HEK293T (cell line): Measurements from ENCODE around the gene HOXB2.

Source experiments
- CTCF ChIA-PET: fragments of 350-600 bp; formaldehyde crosslinking; extraction: SDS; loops from one replicate; lab custom pipeline; 2021; ENCODE audit warnings: antibody characterized with exemption, inconsistent platforms; lab: Yijun Ruan, JAX
- POLR2A ChIA-PET: fragments of 350-600 bp; formaldehyde crosslinking; extraction: SDS; loops from one replicate; lab custom pipeline; 2020; ENCODE audit warnings: antibody characterized with exemption, inconsistent platforms; lab: Yijun Ruan, JAX
- DNase-seq: peaks from one replicate; pipeline ENCODE4 v3.0.0; 2012; ENCODE audit warnings: mixed read lengths; ENCODE audit errors: extremely low spot score
- ARNT ChIP-seq: fragments of 450-650 bp; IDR thresholded peaks from 2 replicates; pipeline ENCODE4 v1.6.1; 2017; ENCODE audit warnings: mild to moderate bottlenecking
- BHLHE40 ChIP-seq: fragments of 450-650 bp; IDR thresholded peaks from 2 replicates; pipeline ENCODE4 v1.6.1; 2016; ENCODE audit warnings: mild to moderate bottlenecking, moderate library complexity, borderline replicate concordance
- CTBP1 ChIP-seq: fragments of 450-650 bp; IDR thresholded peaks from 2 replicates; pipeline ENCODE4 v1.6.1; 2016; ENCODE audit warnings: borderline replicate concordance
- ELF4 ChIP-seq: fragments of 450-650 bp; IDR thresholded peaks from 2 replicates; pipeline ENCODE4 v1.6.1; 2017; ENCODE audit warnings: antibody characterized with exemption
- FOXA1 ChIP-seq: fragments of 450-650 bp; IDR thresholded peaks from 2 replicates; pipeline ENCODE4 v1.6.1; 2016; ENCODE audit warnings: mild to moderate bottlenecking
- FOXK2 ChIP-seq: fragments of 450-650 bp; IDR thresholded peaks from 2 replicates; pipeline ENCODE4 v1.6.1; 2016; ENCODE audit warnings: mild to moderate bottlenecking
- FOXM1 ChIP-seq: fragments of 450-650 bp; IDR thresholded peaks from 2 replicates; pipeline ENCODE4 v1.6.1; 2017; ENCODE audit warnings: mild to moderate bottlenecking, borderline replicate concordance
- HDGF ChIP-seq: fragments of 450-650 bp; IDR thresholded peaks from 2 replicates; pipeline ENCODE4 v1.6.1; 2017; ENCODE audit warnings: antibody characterized with exemption, borderline replicate concordance
- L3MBTL2 ChIP-seq: fragments of 450-650 bp; conservative IDR thresholded peaks from 2 replicates; pipeline ENCODE4 v1.6.1; 2016; ENCODE audit warnings: mild to moderate bottlenecking
- LEF1 ChIP-seq: fragments of 450-650 bp; IDR thresholded peaks from 2 replicates; pipeline ENCODE4 v1.6.1; 2017; ENCODE audit warnings: mild to moderate bottlenecking, borderline replicate concordance
- NFRKB ChIP-seq: fragments of 450-650 bp; IDR thresholded peaks from 2 replicates; pipeline ENCODE4 v1.6.1; 2016; ENCODE audit warnings: mild to moderate bottlenecking, moderate library complexity
- SP1 ChIP-seq: fragments of 450-650 bp; IDR thresholded peaks from 2 replicates; pipeline ENCODE4 v1.6.1; 2017
- SUZ12 ChIP-seq: fragments of 450-650 bp; IDR thresholded peaks from 2 replicates; pipeline ENCODE4 v1.6.1; 2016; ENCODE audit warnings: mild to moderate bottlenecking
- TARDBP ChIP-seq: fragments of 450-650 bp; IDR thresholded peaks from 2 replicates; pipeline ENCODE4 v1.6.1; 2016
- ZNF384 ChIP-seq: fragments of 450-650 bp; IDR thresholded peaks from 2 replicates; pipeline ENCODE4 v1.6.1; 2016
- TF ChIP-seq, protein P1 (sequence below): fragments of 450-650 bp; IDR thresholded peaks from 2 replicates; pipeline ENCODE4 v1.6.1; 2016

HOXB2 gene

DNA sequence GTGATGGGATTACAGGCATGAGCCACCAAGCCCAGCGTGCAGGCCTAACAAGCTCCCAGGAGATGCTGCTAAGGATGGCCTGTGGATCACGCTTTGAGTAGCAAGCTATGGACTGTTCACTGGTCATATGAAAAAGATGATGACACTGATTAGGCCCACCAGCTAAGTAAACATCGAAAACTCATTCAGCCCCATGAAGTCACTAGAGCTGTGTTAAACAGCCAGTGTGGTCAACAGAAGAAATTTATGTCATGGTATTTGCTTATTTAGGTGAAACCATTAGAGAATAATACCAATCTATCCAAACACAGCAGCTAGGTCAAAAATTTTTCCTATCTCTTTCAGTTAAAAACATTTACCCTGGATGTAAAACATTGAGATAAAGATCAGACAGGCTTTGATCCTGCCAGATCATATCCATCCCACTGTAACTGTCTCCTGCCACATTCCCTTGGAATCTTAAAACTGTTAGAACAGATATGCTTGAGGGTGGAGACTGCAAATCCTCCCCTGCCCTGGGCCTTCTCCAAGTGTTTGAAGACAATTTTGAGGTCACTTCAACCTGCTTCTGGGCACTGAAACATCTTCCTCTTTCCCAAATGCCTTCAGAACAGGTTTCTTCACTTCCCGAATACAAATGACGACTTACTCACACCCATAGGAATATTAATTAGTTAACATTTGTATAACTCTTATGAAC, 45.0 kb downstream of the HOXB2 start:
- CTCF ChIA-PET = interaction anchor here (0.6 to 1.5 kb wide), 4 partner anchors 47 to 220 kb away, joined by 4 to 6 read pairs (median 4); no protein-coding TSS in a partner anchor
- POLR2A ChIA-PET = interaction anchor here (0.6 to 1.7 kb wide), 3 partner anchors 47 to 188 kb away, joined by 3 to 8 read pairs (median 4); no protein-coding TSS in a partner anchor
- TF ChIP-seq HDGF (no peak), ARNT (no peak), CTBP1 (no peak), TARDBP (no peak), ELF4 (no peak), NFRKB (no peak), SUZ12 (no peak), FOXA1 (no peak), SP1 (no peak), L3MBTL2 (no peak), FOXM1 (no peak), LEF1 (no peak), ZNF384 (no peak), FOXK2 (no peak), BHLHE40 (no peak)
- TF ChIP-seq, protein P1, sequence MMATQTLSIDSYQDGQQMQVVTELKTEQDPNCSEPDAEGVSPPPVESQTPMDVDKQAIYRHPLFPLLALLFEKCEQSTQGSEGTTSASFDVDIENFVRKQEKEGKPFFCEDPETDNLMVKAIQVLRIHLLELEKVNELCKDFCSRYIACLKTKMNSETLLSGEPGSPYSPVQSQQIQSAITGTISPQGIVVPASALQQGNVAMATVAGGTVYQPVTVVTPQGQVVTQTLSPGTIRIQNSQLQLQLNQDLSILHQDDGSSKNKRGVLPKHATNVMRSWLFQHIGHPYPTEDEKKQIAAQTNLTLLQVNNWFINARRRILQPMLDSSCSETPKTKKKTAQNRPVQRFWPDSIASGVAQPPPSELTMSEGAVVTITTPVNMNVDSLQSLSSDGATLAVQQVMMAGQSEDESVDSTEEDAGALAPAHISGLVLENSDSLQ = no peak
- DNase-seq = no peak

DNA sequence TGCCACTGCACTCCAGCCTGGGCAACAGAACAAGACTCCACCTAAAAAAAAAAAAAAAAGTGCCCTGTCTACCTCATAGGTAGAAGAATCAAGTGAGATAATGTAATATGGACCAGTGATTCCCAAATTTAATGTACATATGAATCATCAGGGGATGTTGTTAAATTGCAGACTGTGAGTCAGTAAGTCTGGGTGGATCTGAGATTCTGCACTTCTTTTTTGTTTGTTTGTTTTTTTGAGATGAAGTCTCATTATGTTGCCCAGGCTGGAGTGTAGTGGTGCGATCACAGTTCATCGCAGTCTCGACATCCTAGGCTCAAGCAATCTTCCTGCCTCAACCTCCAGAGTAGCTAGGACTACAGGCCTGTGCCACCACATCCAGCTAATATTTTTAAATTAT, 45.7 kb downstream of the HOXB2 start:
- DNase-seq = no peak
- ChIA-PET POLR2A (interaction anchor here (0.6 to 1.0 kb wide), 2 partner anchors 71 to 399 kb away, joined by 3 to 4 read pairs; no protein-coding TSS in a partner anchor), CTCF (interaction anchor here (0.6 to 1.2 kb wide), 2 partner anchors 12 to 75 kb away, joined by 3 to 4 read pairs; no protein-coding TSS in a partner anchor)
- TF ChIP-seq FOXM1 (no peak), ZNF384 (no peak; the same call in 1 of the 2 replicates), BHLHE40 (no peak), ARNT (no peak), ELF4 (no peak), HDGF (no peak)

DNA sequence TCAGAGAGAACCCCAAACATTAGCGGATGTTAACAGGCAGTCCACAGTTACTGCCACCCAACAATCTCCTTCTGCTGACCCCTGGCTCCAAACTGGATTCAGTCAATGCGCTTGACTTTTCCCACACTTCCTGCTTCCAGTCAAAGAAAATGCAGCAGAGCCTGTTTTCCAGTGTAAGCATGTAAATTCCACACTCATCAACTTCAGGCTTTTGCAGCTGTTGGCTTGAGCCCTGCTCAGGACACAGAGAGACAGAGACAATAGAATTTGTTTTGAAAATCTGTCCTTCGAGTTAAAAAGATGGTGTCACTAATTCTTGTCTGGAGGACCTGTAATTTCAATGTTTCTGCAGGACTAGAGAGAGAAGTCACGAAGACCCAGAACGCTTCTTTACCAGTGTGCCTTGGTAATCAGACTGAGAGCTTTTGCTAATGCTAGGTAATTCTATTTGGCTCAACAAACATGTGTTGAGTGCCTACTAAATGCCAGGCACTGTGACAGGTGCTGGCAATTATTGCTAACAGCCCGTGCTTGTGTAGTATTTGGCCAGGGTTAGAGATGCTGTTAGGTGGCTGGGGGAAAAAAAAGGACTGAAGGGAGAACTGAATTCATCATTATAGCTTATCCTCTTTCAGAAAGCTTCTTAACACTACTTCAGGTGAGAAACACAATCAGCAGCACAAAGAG, 46.6 kb downstream of the HOXB2 start:
- DNase-seq = no peak
- TF ChIP-seq FOXK2 (no peak), ARNT (no peak), BHLHE40 (no peak), FOXA1 (no peak), FOXM1 (no peak), CTBP1 (no peak)
- ChIA-PET POLR2A (no interaction called here), CTCF (interaction anchor here (0.9 kb wide), 1 partner anchor 8 kb away, joined by 4 read pairs; no protein-coding TSS in a partner anchor)

DNA sequence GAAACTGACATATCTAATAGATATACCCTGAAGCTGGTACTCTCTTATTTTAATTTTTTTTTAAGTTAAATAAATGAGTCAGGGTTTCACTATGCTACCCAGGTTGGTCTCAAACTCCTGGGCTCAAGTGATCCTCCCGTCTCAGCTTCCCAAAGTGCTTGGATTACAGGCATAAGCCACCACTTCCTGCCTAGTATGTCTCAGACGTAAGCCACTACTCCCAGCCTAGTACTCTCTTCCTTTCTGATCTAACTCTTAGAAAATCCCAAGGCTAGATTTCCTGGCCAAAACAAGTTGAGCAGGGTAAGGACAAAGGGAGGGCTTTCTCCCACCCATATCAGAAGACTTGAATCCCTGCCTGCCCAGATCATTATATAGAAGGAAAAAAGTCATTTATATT, 47.8 kb downstream of the HOXB2 start:
- TF ChIP-seq TARDBP = no peak
- no peak for TF ChIP-seq FOXA1
- no peak for TF ChIP-seq FOXM1
- no peak for TF ChIP-seq ARNT
- no peak for TF ChIP-seq ELF4
- no peak for TF ChIP-seq FOXK2
- TF ChIP-seq LEF1 = no peak
- TF ChIP-seq HDGF = no peak
- TF ChIP-seq, protein P1 = no peak
- TF ChIP-seq ZNF384 = no peak
- TF ChIP-seq NFRKB = no peak
- TF ChIP-seq CTBP1 = no peak
- TF ChIP-seq BHLHE40 = no peak
- TF ChIP-seq SP1 = no peak
- ChIA-PET CTCF (interaction anchor here (1.1 to 1.2 kb wide), 2 partner anchors 65 to 145 kb away, joined by 3 to 4 read pairs; no protein-coding TSS in a partner anchor), POLR2A (interaction anchor here (1.5 kb wide), 1 partner anchor 118 kb away, joined by 4 read pairs; the partner anchor contains the start of gene HOXB8)
- no peak for DNase-seq

DNA sequence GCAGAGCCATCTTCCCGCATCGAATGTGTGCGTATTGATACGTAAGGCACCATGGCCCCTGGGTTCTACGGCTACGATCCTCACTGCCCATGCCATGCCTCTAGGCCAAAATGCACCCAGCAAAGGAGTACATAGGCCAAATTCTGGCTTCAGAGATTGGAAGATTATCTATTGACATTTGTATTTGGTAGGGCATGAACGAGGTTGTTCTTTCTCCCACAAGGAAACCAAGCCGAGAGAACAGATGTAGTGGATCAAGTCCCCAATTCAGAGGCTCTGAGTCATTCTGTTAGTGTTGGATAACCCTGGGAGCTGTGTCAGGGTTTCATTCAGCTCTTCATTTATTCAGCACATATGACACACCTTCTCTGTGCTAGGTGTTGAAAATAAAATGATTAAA, 50.6 kb downstream of the HOXB2 start:
- no peak for DNase-seq
- TF ChIP-seq SUZ12 = no peak
- no peak for TF ChIP-seq BHLHE40
- TF ChIP-seq L3MBTL2 = no peak
- TF ChIP-seq NFRKB = no peak
- TF ChIP-seq ZNF384 = no peak
- no peak for TF ChIP-seq FOXM1
- no peak for TF ChIP-seq FOXK2
- TF ChIP-seq, protein P1 = no peak
- no peak for TF ChIP-seq FOXA1
- no peak for TF ChIP-seq ELF4
- no peak for TF ChIP-seq ARNT
- TF ChIP-seq HDGF = no peak
- no peak for TF ChIP-seq CTBP1
- TF ChIP-seq TARDBP = no peak
- TF ChIP-seq LEF1 = no peak
- TF ChIP-seq SP1 = no peak
- POLR2A ChIA-PET = interaction anchor here (0.7 to 3.0 kb wide), 2 partner anchors 10 to 96 kb away, joined by 3 to 13 read pairs; no protein-coding TSS in a partner anchor
- CTCF ChIA-PET = interaction anchor here (0.6 kb wide), 1 partner anchor 19 kb away, joined by 3 read pairs; no protein-coding TSS in a partner anchor
